MV-4-11 (cell line): ENCODE measurements around the gene TRIM62.
"Not testable (repeated sequence)": the region's sequence is repeated elsewhere in the genome, so short reads cannot be mapped to it uniquely, and the experiment has no call there.

Experiments
- DNase-seq: peaks from one replicate; lab custom pipeline; 2025; lab: John Stamatoyannopoulos, UW

The TRIM62 gene

DNA sequence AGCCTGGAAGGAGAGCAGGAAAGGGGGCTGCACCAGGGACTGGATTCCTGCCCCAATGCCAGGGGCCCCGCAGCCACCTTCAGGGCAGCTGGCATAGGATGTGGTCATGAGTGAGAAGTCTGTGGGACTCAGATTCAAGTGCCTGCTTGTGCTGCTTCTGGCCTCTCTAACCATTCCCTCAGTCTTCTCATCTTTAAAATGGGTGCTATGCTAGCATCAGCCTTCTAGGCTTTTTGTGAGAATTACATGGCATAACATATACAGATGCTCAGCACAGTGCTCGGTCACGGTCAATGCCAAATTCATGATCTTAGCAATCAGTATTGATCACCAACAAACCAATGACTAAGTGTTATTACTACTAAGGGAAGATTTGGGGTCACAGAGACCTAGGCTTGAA, 23.5 kb downstream of the TRIM62 start:
- DNase-seq = no peak

DNA sequence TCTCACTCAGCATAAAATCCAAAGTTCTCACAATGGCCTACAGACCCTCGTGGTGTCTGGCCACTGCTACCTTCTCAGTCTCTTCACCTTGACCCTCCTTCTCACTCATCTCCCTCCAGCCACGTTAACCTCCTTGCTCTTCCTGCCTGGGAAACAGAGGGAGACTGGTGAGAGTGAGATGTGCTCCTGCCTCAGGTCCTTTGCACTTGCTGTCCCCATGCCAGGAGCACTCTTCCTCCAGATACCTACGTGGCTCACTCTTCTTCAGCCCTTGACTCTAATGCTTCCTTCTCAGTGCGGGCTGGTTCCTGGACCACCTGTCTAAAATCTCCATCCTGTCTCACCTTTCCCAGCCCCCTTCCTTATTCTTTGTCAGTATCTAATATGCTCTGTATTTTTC, 24.7 kb downstream of the TRIM62 start:
- DNase-seq = no peak

DNA sequence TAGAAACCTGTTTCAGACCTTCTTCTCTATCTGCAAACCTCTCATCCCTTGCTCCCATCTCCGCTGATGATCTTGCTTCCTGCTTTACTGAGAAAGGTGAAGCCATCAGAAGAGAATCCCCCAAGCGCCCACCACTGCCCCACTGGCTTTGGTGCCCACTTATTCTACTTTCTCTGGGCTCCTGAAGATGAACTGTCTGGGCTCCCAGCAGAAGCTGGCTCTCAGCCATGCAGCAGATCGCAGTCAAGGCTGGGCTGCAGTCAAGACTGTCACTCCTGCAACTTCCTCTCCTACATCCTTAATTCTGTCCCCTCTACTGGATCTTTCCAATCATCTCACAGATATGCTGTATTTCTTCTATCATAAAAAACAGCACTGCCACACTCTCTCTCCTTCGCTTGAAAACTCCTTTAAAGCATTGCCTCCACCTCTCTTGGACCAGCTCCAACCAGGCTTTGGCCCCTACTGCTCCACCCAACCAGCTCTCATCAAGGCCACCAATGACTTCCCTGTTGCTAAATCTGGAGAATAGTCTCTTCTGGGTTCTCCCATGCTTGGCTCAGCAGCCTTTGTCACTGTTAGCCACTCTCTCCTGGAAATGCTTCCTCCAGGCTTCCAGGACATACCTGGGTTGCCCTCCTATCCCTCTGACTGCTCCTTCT, 25.8 kb downstream of the TRIM62 start:
- DNase-seq = no peak

DNA sequence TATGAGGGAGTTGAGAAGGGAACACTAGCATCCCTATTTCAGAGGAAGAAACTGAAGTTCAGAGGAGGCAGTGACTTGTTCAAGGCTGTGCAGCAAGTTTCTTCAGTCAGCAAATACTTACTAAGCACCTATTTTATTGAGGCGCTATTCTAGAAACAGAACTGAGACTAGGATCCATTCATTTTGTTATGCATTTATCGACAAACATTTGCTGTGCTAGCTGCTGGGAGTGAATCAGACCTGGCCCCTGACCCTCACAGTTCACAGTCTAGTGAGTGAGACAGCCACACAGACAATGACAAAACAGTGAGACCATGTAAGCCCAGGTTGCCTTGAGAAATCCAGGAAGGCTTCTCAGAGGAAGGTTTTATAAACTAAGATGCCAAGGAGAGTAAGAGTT, 28.2 kb downstream of the TRIM62 start:
- no peak for DNase-seq

DNA sequence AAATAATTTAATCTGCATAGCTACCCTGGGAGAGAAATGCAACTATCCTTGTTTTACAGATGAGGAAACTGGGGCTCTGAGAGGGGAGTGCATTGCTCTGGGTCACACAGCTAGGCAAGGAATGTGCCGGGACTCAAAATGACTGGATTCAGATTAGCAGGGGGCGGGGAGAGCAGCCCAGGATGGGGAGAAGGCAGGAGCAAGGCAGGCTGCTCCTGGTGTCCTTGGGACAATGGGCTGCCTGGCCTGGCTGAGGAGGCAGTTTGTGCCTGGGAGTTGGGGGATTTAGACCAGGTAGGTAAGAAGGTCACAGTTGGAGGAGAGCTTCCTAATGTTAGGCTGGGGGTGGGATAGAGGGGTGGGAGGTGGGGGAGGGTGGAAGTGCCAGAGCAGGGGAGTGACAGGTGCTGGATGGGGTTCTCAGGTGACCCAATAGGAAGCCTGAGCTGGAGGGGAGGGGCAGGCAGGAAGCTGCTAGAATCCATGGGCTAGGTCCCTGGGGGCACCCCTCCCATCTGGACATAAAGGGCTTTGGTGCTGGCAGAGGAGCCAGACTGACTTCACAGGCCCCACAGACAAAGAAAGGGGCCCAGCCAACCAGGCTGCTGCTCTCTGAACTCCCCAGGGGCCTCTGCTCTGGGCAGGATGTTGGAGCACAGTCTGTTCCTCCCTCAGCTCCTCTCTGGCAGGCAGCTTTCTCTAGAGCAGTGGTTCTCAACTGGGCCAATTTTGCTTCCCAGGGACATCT, 29.0 kb downstream of the TRIM62 start:
- no peak for DNase-seq

DNA sequence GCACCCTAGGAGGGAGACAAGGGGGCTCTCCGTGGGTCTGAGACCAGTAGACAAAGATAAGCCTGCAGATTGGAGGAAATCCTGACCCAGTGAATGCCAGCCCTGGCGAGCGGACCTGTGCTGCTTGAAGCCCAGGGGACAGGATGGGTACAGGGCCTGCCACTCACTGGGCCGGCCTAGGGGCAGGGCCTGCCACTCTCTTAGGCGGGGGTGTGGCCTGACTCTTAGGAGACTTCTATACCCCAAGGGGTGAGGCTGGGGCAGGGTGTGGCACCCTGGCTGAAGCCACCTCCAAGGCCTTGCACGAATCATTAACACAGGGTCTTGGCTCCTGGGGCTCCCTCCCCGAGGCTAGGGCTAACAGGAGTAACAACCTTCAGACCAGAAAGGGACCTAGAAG, 30.7 kb downstream of the TRIM62 start:
- DNase-seq = no peak

GRCh38 chr1:33150522-33150921, 31.3 kb downstream of the TRIM62 start:
- no peak for DNase-seq

DNA sequence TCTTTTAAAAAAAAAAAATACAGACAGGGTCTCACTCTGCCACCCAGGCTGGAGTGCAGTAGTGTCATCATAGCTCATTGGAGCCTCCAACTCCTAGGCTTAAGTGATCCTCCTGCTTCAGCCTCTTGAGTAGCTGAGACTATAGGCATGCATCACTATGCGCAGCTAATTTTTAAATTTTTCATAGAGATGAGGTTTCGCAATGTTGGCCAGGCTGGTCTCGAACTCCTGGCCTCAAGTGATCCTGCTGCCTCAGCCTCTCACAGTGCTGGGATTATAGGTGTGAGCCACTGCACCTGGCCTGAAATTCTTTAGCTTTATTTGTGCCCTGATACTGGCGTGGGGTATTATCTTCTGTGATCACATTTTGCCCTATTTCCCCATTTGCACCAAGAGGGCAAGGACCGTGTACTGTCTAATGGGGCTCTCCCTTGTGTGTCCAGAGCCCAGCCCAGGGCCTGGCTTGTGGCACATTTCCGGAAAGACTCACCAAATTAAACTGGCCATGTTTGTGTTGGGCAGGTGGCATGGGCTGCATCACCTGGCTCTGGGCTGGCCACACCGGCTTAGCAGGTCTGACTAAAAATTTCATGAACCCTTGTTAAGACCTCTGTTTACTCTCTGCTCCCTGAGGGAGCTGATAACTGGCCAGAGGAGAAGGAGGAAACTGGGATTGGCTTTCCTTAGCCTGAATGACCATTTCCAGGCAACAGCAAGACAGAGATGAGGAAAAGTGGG, 32.2 kb downstream of the TRIM62 start:
- no peak for DNase-seq

- DNase-seq = no peak
Observed at GRCh38 chr1:33148615-33149014, 33.2 kb downstream of the TRIM62 start.

- DNase-seq = peak; percentile 10
Observed at GRCh38 chr1:33147997-33148314, 33.9 kb downstream of the TRIM62 start.

GRCh38 chr1:33147275-33147996, 34.4 kb downstream of the TRIM62 start:
- DNase-seq = no peak

GRCh38 chr1:33146003-33146402, 35.8 kb downstream of the TRIM62 start:
- no peak for DNase-seq

- DNase-seq = peak; percentile 88
Observed at GRCh38 chr1:33143698-33144097, 38.1 kb downstream of the TRIM62 start.

- DNase-seq = no peak
Observed at GRCh38 chr1:33143176-33143575, 38.7 kb downstream of the TRIM62 start.

- no peak for DNase-seq
Observed at GRCh38 chr1:33142483-33143064, 39.3 kb downstream of the TRIM62 start.

GRCh38 chr1:33141781-33142180, 40.1 kb downstream of the TRIM62 start:
- no peak for DNase-seq

GRCh38 chr1:33141216-33141615, 40.6 kb downstream of the TRIM62 start:
- DNase-seq = no peak

DNA sequence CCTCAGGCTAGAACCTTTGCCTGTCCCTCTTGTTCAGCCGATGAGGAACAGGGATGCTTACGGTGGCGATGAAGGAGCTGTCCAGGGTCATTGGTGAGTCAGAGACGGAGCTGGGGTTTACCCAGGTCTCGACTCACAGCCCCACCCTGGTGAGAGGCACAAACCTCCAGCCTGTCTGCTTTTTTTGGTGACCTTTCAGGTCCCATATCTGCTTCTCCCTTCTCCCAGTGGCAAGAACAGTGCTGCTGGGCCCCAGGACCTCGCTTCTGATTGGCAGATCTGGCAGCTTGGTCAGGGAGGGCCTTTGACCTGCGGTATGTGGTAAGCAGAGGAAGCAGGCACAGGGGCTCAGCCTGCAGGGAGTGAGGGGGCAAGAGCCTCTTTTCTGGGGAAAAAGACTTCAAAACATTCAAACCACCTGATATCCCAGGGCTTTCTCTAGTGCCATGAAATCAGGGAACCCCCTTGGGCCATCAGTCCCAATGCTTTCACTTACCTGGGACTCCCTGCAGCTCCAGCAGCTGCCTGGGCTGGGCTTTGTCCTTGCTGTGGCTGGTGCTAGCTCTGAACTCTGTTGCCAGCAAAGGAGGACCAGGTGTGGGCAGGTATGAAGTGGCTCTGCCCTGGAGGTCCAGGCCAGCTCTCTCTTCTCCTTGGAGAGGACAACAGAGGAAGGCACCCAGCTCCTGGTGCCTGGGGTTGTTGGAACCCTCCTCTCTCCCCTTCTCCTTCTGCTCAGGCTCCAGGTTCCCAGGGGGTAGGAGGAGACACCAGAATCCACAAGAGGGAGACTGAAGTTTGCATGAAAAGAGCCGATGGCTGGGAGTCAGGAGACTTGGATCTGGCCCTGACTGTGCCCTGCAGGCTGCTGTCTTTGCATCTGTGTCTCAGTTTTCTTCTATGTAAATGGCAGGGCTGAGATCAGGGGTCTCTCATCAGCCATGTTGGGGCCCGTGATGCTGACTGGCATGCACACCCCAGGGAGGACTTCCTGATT, 41.4 kb downstream of the TRIM62 start:
- DNase-seq = peak; percentile 56

- no peak for DNase-seq
Observed at GRCh38 chr1:33137800-33138199, 44.0 kb downstream of the TRIM62 start.

DNA sequence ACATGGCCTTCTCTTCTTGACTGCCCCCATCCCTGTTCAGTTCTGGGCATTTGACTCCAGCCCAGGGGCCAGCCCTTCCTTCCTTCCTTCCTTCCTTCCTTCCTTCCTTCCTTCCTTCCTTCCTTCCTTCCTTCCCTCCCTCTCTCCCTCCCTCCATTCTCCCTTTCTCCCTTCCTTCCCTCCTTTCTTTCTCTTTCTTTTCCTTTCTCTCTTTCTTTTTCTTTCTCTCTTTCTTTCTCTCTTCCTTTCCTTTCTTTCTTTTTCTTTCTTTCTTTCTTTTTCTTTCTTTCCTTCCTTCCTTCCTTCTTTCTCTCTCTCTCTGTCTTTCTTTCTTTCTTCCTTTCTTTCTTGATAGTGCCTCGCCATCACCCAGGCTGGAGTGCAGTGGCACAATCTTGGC, 45.8 kb downstream of the TRIM62 start:
- DNase-seq = not testable (repeated sequence)
